ENCODE data around the gene EIF4A2. TPM values are rescaled to one million over a fixed set of nuclear protein-coding genes. Genes with fewer than 3 reads are reported as not detected.
"Not testable (repeated sequence)": the region's sequence is repeated elsewhere in the genome, so short reads cannot be mapped to it uniquely, and the experiment has no call there.

The EIF4A2 gene
- polyA plus RNA-seq, 1 donor: 536 TPM

DNA sequence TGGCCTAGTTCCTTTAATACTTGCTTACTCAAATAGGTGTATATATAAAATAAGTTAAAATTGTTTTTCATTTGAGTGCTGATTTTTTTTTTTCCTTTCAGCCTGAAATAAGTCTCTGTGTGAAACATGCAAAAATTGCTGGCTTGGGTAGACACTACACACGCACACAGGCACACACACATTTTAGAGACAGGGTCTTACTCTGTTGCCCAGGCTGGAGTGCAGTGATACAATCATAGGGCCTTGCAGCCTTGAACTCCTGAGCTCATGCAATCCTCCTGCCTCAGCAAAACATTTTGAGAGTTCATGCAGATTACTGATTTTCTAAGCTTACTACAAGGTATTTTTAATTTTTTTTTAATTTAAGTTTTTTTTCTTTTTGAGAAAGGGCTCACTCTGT is 35.6 kb downstream of the EIF4A2 start:
- DNase-seq (ENCODE audit: low read depth): no peak

DNA sequence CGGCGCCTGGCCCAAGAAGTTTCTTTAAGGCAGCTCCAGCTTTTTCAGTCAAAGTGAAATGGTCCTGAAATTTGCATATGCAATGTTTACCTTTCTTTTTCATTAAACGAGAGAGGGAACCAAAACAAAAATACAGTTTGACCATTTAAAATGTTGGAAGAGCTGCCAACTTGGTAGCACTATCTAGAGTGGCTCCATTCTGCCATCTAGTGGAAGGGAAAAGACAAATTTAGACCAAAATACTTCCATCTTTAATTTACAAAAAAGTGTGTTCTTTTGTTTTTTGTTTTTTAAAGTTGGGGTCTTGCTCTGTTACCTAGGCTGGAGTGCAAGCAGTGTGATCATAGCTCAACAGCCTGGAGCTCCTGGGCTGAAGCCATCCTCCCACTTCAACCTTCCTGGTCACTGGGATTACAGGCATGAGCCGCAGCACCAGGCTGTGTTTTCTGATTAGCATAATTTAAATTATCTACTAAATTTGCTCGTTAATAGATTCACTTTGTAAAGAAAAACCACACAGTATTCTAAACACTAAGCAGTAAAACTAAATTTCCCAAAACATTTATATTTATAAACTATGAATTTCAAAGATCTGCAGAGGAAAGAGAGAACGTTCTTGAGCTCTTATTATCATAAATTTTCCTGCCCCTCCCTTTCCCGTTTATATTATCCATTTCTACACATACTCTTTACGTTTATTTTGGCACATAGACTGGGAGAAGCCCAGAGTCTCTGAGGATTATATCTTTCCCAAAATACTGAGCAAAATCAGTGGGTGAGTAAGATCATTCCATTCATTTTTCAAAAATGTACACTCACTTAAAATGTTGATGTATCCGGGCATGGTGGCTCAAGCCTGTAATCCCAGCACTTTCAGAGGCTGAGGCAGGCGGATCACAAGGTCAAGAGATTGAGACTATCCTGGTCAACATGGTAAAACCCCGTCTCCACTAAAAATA is 38.3 kb downstream of the EIF4A2 start:
- DNase-seq (ENCODE audit: low read depth): no peak

DNA sequence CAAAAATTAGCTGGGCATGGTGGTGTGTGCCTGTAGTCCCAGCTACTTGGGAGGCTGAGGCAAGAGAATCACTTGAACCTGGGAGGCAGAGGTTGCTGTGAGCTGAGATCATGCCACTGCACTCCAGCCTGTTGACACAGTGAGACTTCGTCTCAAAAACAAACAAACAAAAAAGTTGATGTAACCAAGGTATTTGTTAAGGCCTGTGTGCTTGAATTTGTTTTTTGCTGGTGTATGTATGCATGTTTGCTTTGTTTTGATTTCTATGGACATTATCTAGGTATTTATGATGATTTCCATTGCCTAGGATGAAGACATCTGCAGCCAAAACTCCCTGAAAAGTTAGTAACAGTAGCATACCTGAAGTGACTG is 39.0 kb downstream of the EIF4A2 start:
- DNase-seq (ENCODE audit: low read depth): not testable (repeated sequence)

DNA sequence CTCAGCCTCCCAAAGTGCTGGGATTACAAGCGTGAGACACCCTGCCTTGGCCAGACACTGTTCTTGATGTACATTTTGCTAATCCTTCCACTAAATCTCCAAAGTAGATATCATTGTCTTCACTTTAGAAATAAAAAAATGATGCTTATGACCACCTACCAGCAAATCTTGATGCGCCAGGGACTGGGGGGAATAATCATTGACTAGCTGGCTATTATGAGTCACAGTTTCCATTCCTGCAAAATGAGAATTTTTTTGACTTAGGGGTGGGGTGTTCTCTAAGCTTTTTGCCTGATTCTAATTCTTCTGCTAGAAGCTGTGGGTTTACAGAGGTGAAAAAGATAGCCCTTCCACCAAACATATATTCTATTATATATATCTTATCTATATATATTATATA is 40.0 kb downstream of the EIF4A2 start:
- DNase-seq (ENCODE audit: low read depth): no peak

DNA sequence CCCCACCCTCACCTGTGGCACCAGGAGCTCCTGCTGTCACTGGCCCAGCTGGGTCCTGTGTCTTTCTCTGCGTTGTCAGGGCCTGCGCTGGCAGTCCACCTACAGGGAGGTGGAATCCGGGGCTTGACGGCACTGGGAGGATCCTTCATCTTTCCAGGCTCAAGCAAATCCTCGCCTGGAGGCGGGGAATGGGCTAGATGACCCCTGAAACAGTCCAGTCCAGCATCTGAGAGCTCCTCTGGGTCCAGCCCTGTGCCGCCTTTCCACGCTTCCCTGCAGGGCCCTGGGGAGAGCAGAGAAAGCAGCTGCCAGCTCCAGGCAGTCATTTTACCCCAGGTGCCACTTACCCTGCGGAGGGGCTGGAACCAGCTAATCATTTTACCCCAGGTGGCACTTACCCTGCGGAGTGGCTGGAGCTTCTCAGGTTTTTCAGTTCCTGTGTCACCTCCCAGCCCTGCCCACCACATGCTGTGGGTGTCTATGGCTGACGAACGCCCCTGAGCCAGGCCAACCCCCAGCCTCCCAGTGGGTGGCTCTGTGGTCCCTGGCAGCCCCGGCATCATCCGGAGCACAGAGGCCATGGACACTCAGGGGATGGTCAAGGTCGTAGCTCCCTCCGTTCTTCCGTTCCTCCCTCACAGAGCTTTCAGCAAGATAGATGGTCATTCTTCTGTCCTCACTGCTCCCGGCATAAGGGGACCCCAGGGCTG is 41.2 kb downstream of the EIF4A2 start:
- DNase-seq (ENCODE audit: low read depth): no peak

DNA sequence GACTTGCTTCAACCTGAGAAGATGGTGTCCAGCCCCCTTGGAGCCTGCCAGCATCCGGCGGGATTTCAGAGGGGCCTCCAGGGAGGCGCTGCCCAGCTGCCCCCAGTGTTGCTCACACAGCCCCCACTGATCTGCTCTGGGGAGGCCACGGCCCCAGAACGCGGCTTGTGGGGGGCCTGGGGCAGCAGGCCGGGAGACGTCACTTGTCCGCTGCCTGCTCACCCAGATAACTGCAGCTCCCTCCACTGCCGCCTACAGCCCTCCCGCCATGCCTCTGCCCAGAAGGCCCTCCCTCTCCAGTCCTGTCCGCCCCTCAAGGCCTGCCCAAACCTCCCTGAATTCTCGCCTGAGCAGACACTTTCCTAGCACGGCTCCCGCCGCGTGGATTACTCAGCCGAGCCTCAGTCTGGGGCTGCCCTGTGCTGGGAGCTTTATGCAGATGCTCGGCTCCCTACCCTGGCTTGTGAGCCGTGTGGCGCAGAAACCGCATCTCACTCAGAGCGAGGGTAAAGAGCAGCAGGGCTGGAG is 42.0 kb downstream of the EIF4A2 start:
- no peak for DNase-seq (ENCODE audit: low read depth)

DNA sequence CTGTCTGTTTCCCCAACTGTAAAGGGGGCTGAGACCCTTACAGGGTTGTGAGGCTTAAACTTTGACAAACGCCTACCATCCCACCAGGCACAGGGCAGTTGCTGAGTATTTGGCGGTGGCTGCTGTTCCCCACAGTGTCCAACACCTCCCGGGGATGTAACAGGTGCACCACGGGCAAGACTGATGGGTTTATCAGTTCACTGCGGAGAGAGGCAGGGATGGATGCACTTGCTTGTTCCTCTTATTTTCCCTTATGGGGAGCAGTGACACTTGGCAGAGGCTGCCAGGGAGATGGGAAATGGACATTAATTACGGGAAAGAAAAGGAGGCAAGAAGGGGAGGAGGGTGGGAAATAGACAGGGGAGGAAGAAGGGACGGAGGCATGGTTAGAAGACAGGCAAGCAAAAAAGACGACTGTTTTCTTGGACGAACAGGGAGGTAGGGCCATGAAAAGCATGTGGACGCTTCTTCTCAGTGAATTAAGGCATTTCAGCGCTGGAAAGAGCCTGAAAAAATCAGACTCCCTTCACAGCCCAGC is 42.6 kb downstream of the EIF4A2 start:
- no peak for DNase-seq (ENCODE audit: low read depth)

DNA sequence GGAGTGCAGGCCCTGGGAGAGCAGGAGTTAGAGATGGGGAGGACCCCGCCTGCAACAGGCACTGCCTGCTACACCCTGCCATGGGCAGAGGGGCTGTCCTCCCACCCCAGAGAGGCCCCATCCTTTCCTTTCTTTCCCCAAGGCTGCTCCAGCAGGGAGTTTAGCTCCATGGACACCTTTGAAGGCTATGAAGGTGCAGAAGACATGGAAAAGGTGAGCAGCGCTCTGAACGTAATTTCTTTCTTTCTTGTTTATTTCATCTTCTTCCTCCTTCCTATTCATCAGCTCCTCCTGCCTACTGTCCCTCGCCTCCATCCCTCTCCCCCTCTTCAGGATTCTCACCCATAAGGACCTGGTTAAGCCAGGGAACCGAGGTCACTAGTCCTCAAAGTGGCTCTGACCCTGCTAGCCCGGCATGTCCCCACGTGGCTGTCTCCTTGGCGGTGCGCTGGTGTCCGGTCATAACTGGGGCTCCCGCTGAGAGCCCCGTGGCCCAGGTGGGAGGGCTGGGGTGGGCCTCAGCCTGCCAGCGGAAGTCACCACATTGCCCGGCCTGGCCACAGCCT is 43.1 kb downstream of the EIF4A2 start:
- DNase-seq (ENCODE audit: low read depth): no peak

DNA sequence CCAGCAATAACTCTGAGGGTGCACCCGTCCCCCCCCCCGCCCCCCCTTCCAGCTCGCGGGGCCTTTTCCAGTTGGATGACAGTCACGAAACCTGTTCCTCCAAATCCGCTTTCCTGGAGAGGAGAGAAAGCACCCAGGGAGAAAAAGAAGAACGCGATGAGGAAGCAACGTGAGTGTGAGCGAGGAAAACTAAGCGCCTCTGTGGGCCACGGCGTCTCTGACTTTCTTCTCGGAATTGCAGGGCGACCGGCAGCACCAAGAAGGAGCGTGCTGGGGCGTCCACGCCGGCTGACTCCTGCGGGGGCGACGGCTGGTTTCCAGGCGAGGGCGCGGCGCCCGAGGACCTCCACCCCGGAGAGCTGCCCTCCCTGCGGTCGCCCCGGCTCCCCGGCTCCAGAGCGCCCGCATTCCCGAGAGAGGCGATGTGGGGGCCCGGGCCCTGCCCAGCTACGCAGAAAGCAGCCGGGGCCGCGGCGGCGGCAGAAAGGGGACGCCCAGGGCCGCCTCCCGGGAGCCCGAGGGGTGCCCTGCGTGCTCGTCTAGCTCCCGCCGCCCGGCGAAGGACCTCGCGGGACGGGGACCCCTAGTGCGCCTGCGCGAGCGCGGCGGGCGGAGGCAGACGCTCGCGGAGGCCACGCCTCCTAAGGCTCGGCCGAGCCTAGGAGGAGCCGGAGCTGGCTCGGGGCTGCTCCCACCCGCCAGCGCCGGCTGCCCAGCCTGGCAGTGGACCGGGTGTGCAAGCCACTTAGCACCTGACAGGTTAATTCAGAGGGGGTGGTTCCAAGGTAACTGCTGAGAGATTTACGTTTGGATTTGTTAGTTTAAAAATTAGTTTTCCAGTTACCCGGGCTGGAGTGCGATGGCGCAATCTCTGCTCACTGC is 43.8 kb downstream of the EIF4A2 start:
- peak; percentile 47 for DNase-seq (ENCODE audit: low read depth)

DNA sequence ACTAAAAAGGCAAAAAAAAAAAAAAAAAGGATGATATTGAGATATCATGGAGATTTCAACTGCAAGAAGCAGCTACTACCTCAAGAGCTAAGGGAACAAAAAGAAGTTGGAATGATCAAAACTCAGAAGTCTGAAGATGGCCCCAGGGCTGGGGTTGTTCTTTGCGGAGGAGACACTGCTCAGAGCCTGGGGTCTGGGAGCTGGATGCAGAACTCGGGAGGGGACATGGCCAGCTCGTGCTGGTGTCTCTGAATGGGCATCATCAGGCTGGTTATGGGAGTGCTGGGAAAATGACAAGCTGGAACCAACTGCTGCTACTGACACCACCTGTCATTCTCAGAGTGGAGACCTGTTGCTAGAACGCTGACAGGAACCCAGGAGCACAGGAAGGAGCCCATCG is 45.0 kb downstream of the EIF4A2 start:
- DNase-seq (ENCODE audit: low read depth): no peak

DNA sequence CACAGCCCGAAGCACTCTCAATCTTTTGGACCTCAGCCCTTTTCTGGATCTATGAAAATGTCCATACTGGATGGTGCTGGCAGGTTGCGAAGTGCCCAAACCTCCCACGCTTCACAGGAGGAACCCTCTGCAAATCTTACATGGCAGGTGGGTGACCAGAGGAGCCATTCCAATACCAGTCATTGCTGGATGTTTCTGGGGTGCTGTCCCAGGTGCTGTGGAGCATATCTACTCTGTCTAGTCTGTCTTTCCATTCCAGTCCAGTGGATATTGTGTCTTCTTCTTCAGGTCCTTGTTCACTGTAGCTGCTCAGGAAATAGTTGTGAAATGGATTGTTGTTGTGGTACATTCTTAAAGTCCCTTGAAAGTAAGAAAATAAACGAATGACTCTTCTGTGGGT is 48.4 kb downstream of the EIF4A2 start:
- no peak for DNase-seq (ENCODE audit: low read depth)

DNA sequence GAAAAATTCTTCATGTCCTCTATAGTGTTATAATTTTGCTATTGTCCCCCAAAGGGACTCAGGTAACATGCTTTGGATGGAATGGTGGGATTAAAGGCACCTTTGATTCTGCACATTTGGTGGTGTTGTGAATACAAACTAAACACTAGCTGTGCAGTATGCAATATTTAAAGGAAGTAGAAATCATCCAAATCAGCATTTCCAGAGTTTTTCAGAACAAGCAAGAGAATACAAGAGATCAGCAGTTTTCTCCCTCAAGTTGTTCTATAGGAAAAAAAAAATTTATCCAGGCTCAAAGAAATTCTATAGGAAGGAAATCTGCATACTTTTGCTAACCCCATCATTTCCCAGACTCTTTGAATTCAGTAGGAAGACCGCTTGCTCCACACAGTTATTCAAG is 48.9 kb downstream of the EIF4A2 start:
- DNase-seq (ENCODE audit: low read depth): no peak

Other genes with a start within 250 kb of the EIF4A2 start
- gene CRYGS, start 239.2 kb upstream of the EIF4A2 start, polyA plus RNA-seq (ENCODE audit: insufficient read length): 3.5 TPM
- 12.0 TPM for gene TBCCD1, start 216.2 kb upstream of the EIF4A2 start, polyA plus RNA-seq (ENCODE audit: insufficient read length)
- gene DNAJB11, start 212.9 kb upstream of the EIF4A2 start, polyA plus RNA-seq (ENCODE audit: insufficient read length): 31.0 TPM
- gene AHSG, start 170.5 kb upstream of the EIF4A2 start, polyA plus RNA-seq (ENCODE audit: insufficient read length): not detected
- not detected for gene FETUB, start 143.2 kb upstream of the EIF4A2 start, polyA plus RNA-seq (ENCODE audit: insufficient read length)
- gene HRG, start 117.6 kb upstream of the EIF4A2 start, polyA plus RNA-seq (ENCODE audit: insufficient read length): not detected
- not detected for gene KNG1, start 66.2 kb upstream of the EIF4A2 start, polyA plus RNA-seq (ENCODE audit: insufficient read length)
- gene RFC4, start 22.9 kb downstream of the EIF4A2 start, polyA plus RNA-seq (ENCODE audit: insufficient read length): 19.7 TPM
- gene ADIPOQ, start 59.1 kb downstream of the EIF4A2 start, polyA plus RNA-seq (ENCODE audit: insufficient read length): 0.06 TPM
- gene ST6GAL1, start 146.9 kb downstream of the EIF4A2 start, polyA plus RNA-seq (ENCODE audit: insufficient read length): 11.9 TPM